ENCODE measurements around the gene NTF3.

DNA sequence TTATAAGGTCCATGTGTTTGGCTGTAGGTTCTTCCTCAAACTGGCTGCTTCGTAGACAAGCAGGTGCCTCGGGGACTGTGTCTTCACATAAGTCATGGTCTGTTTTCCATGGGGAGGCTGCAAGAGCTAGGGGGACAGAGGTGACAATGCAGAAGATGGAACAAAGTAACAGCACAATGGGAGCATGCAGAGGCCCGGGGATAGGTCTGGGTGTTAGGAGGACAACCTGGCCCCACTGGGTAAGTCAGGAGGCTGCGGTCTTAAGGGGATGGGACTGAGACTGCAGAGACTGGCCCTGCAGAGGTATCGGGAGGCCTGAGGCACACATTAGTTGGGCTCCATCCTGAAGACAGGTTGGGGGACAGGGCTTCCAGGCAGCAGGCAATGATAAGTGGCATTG lies 88.9 kb downstream of the NTF3 start:
- TF ChIP-seq, protein P1, sequence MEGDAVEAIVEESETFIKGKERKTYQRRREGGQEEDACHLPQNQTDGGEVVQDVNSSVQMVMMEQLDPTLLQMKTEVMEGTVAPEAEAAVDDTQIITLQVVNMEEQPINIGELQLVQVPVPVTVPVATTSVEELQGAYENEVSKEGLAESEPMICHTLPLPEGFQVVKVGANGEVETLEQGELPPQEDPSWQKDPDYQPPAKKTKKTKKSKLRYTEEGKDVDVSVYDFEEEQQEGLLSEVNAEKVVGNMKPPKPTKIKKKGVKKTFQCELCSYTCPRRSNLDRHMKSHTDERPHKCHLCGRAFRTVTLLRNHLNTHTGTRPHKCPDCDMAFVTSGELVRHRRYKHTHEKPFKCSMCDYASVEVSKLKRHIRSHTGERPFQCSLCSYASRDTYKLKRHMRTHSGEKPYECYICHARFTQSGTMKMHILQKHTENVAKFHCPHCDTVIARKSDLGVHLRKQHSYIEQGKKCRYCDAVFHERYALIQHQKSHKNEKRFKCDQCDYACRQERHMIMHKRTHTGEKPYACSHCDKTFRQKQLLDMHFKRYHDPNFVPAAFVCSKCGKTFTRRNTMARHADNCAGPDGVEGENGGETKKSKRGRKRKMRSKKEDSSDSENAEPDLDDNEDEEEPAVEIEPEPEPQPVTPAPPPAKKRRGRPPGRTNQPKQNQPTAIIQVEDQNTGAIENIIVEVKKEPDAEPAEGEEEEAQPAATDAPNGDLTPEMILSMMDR (IDR thresholded peaks at IDR 0.05): no peak
- TF ChIP-seq POLR2A (IDR thresholded peaks at IDR 0.05) (no peak), POLR2AphosphoS5 (IDR thresholded peaks at IDR 0.05) (no peak)
